CD4-positive, alpha-beta T cell treated with Interleukin-4 for 1 hour (primary cell): ENCODE measurements around the gene INO80.
"Not testable (repeated sequence)": the region's sequence is repeated elsewhere in the genome, so short reads cannot be mapped to it uniquely, and the experiment has no call there.

ENCODE experiments used
- DNase-seq, 2 donors: peaks; one replicate each; pipeline ENCODE4 v3.0.0-alpha.2; 2020 to 2022

INO80 gene

GRCh38 chr15:41115161-41115651, 874 bp downstream of the INO80 start:
- DNase-seq = no peak

- no peak for DNase-seq
These were observed 9.1 kb downstream of the INO80 start for GRCh38 chr15:41106947-41107346.

- DNase-seq = no peak
These were observed 10.4 kb downstream of the INO80 start for GRCh38 chr15:41105348-41106334.

- no peak for DNase-seq
These were observed 11.8 kb downstream of the INO80 start for GRCh38 chr15:41104234-41104633.

GRCh38 chr15:41102854-41103253, 13.2 kb downstream of the INO80 start:
- no peak for DNase-seq

GRCh38 chr15:41096178-41096577, 19.9 kb downstream of the INO80 start:
- no peak for DNase-seq

- no peak for DNase-seq
These were observed 31.1 kb downstream of the INO80 start for GRCh38 chr15:41085029-41085428.

- no peak for DNase-seq
These were observed 35.9 kb downstream of the INO80 start for GRCh38 chr15:41080144-41080543.

GRCh38 chr15:41079717-41080116, 36.4 kb downstream of the INO80 start:
- DNase-seq = peak in 1 of 2 donors; percentile 32

- DNase-seq = not testable (repeated sequence)
These were observed 37.2 kb downstream of the INO80 start for GRCh38 chr15:41078879-41079278.

- DNase-seq = no peak
These were observed 38.0 kb downstream of the INO80 start for GRCh38 chr15:41078125-41078524.

GRCh38 chr15:41073028-41073427, 43.1 kb downstream of the INO80 start:
- no peak for DNase-seq

GRCh38 chr15:41072013-41072412, 44.1 kb downstream of the INO80 start:
- no peak for DNase-seq

- DNase-seq = no peak
These were observed 49.6 kb downstream of the INO80 start for GRCh38 chr15:41066516-41066915.

GRCh38 chr15:41061667-41062066, 54.4 kb downstream of the INO80 start:
- no peak for DNase-seq

- DNase-seq = no peak
These were observed 55.6 kb downstream of the INO80 start for GRCh38 chr15:41060505-41060904.

GRCh38 chr15:41056810-41057209, 59.3 kb downstream of the INO80 start:
- no peak for DNase-seq

GRCh38 chr15:41055706-41056105, 60.4 kb downstream of the INO80 start:
- DNase-seq = no peak

- no peak for DNase-seq
These were observed 64.9 kb downstream of the INO80 start for GRCh38 chr15:41051139-41051538.

GRCh38 chr15:41048852-41049251, 67.2 kb downstream of the INO80 start:
- no peak for DNase-seq

- no peak for DNase-seq
These were observed 67.7 kb downstream of the INO80 start for GRCh38 chr15:41048397-41048796.

- no peak for DNase-seq
These were observed 68.6 kb downstream of the INO80 start for GRCh38 chr15:41047474-41047873.

- no peak for DNase-seq
These were observed 72.7 kb downstream of the INO80 start for GRCh38 chr15:41043276-41043951.

- DNase-seq = no peak
These were observed 73.2 kb downstream of the INO80 start for GRCh38 chr15:41042851-41043250.
